Stimulated activated CD8-positive, alpha-beta memory T cell treated with anti-CD3 and anti-CD28 coated beads, Interleukin-12 subunit alpha, Interleukin-12 subunit beta, amount 100 ng/mL, for 24 hours (primary cell): Measurements from ENCODE around the gene QPCT.
"Not testable (repeated sequence)": the region's sequence is repeated elsewhere in the genome, so short reads cannot be mapped to it uniquely, and the experiment has no call there.

ENCODE experiments used
- DNase-seq: peaks from one replicate; pipeline ENCODE4 v3.0.0-alpha.2; 2020; ENCODE audit errors: extremely low read depth

QPCT gene

DNA sequence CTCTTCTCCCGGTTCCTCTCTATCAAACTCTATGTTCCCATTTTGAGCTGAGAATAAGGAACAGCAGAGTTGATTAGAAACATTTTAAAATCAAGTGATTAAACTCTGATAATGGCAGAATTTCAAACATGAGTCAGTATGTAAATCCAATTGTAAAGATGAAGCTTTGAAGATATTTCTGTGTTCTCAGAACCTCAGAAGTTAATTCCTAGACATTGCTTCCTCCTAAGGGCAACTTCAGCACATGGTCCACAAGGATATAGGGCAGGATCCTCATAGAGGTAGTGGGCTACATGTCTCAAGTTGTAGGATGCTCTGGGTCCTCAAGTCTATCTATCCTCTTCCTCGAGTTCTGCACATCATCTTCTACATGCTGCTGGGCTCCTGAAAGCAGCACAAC, 46.3 kb downstream of the QPCT start:
- no peak for DNase-seq

DNA sequence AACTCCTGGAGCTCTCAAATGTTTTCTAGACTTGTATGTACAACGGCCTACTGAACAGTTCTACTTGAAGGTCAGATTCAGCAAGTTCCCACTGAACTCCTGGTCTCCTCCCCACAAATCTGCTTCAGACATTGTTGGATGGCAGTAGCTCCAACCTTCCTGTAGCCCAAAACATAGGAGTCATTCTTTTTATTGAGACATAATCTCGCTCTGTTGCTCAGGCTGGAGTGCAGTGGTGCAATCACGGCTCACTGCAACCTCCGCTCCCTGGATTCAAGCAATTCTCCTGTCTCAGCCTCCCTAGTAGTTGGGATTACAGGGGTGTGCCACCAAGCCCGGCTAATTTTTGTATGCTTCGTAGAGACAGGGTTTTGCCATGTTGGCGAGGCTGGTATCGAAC, 47.3 kb downstream of the QPCT start:
- DNase-seq: no peak

DNA sequence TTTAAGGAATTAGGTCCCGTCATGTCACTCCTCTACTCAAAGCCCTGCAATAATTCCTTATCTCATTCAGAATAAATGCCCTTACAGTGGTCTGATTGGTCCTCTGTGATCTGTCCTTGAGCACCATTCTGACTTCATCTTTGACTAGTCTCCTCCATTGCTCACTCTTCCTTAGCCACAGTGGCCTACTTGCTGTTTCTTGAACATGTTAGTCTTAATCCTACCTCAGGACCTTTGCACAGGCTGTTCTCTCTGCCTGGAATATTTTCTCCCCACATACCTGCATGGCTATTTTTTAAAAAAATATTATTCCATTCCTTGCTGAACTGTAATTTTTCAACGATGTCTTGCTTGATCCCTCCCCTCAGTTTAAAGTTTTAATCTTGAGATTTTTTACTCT, 48.0 kb downstream of the QPCT start:
- no peak for DNase-seq

DNA sequence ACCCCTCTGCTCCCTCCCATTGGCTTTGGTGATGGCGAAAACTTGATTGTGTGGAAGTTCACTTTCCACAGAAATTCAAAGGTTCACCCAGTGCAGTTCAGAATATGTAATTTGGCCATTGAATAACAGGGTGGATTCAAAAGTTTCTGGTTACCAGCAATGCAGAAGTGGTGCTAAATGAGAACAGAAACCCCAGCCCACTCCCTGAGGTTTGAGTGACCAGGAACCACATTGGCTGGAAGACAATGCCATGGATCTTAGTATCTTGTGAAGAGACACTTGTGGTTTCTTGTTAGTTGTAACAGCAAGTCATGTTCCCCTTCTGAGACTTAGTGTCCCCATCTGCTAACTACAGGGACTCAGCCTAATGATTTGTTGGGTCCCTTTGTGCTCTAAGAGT, 49.8 kb downstream of the QPCT start:
- DNase-seq: no peak

DNA sequence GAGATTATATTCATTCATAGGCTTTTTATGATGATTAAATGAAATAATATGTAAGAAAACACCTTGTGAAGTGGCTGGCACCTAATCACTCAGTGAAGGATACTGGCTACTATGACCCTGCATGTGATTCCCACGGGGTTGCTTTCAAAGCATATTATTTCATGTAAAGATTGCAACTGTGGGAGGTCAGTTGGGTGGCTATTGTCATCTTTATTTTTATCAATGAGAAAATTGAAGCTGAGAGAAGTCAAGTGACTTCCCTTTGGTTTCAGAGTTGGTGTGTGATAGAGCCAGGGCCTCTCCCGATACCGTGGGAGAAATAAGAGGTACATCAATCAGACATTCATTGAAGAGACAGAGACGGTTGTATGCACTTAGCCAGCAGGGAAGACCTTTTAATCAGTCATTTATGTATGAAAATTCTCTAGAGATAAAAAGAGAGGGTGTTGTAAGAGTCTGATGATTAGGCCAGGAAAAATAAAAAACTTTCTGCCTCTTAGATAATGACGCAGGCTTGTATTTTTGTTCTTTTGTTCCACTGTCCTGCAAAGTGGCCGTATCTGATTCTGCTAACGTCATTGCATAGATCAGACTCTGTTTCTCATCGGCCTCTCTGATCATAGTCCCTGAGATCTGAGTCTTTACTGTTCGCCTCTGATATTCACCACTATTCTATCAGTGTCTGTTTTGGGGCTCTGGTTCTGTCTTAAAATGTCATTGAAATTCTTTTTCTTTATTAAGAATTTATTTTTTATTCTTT, 50.5 kb downstream of the QPCT start:
- no peak for DNase-seq

DNA sequence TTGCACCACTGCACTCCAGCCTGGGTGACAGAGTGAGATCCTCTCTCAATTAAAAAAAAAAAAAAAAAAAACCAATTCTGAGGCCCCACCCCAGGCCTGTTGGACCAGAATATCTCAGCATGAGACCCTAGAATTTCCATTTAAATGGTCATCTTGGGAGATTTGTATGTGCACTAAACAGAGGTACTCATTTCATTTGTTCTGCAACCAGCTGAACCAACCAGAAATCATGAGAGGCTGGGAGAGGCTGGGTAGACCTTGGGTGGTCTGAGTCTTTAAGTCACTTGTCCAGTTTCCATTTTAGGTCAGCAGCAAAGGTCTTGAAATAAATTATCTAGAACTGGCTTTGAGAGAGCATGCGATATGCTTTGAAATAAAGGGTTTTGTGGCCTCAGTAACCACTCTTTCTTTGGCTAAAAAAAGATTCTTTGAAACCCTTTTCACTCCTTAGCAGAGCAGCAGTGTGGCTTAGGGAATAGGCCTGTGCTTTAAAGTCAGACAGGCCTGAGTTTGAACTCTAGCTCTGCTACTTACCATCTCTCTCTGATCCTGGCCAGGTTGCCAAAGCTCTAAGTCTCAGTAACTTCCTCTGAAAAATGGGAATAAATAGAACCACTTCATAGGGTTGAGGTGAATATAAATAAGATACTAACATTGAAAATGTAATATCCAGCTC, 52.6 kb downstream of the QPCT start:
- no peak for DNase-seq

DNA sequence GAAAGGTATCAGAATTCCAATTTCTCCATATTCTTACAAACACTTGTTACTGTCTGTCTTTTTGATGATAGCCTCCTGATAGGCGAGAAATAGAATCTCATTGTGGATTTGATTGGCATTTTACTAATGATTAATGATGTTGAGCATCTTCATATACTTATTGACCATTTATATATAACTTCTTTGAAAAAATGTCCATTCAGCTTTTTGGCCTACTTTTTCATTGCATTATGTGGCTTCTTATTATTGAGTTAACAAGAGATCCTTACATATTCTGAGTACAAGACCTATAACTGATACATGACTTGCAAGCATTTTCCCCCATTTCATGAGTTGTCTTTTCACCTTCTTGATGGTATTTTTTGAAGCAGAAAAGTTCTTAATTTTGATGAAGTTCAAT, 54.6 kb downstream of the QPCT start:
- DNase-seq: no peak

DNA sequence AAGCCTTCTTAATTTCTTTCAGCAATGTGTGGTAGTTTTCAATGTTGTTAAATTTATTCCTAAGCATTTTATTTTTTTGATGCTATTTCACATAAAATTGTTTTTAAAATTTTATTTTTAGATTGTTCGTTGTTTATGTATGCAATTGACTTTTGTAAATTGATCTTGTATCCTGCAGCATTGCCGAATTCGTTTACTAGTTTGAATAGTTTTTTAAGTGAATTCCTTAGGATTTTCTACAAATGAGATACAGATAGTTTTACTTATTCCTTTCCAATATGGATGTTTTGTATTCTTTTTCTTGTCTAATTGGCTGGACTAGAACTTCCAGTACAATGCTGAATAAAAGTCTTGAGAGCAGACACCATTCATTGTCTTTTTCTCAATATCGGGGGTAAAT, 55.6 kb downstream of the QPCT start:
- DNase-seq: no peak

DNA sequence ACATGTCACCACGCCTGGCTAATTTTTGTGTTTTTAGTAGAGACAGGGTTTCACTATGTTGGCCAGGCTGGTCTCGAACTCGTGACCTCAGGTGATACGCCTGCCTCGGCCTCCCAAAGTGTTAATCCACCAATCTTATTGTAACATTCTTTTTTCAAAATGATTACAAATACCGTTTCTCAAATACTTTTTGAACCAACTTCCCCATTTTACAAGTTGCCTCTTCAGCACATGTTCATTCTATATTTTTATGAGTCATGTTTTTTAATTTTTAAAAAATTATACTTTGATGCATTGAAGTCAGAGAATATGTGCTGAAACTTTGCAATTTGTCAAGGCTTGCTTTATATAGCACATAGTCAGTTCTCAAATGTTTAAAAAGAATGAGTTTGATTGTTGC, 58.2 kb downstream of the QPCT start:
- DNase-seq: no peak

DNA sequence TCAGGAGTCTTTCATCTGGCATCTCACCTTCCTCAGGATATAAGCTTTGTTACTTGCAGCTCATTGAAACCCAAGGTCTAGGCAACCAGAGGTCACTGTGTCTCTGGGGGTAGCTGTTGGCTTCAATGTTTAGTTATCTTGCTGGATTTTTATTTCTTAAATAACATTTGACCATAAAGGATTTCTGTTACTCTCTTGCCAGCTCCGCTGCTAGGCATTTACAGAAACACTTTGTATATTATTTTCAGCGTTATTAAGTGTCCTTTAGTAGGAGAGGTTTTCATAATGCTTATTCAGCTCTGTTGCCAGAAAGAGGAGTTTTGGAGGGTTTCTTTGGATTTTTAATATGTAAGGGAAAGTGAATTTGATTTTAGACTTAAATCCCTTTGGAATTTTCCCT, 61.4 kb downstream of the QPCT start:
- DNase-seq: no peak

DNA sequence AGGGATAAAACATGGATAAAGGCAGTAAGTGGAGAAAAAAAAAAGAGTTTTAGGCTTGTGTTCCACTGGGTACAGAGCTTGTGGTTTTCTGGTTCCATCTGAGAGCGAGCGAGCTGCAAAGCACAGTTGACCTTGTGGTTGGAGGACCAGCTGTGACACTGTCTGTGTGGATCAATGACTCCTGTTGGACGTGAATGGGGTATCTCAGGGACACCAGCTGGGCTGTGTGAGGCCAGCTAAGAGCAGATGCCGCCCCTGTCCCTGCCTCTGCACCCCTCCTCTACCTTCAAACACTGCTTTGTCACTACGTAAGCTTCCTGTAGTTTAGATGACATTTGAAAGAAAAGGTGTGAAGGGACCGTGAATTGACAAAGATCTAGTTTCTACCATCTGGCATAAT, 67.8 kb downstream of the QPCT start:
- DNase-seq: no peak

DNA sequence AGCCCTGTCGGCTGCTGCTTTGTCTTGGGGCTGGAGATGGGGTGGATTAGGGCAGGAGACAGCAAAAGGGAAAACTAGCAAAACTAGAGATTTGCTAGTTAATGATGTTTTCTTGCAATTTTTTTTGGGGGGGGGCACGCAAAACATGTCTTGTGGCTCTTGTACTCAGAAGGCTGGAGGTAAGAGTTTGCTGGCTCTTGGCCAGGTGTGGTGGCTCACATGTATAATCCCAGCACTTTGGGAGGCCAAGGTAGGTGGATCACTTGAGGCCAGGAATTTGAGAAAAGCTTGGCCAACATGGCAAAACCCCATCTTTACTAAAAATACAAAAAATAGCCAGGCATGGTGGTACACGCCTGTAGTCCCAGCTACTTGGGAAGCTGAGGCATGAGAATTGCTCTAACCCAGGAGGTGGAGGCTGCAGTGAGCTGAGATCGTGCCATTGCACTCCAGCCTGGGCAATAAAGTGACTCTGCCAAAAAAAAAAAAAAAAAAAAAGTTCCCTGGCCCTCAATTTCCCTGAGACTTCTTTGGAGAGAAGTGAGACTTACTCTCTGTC, 69.6 kb downstream of the QPCT start:
- DNase-seq: not testable (repeated sequence)

DNA sequence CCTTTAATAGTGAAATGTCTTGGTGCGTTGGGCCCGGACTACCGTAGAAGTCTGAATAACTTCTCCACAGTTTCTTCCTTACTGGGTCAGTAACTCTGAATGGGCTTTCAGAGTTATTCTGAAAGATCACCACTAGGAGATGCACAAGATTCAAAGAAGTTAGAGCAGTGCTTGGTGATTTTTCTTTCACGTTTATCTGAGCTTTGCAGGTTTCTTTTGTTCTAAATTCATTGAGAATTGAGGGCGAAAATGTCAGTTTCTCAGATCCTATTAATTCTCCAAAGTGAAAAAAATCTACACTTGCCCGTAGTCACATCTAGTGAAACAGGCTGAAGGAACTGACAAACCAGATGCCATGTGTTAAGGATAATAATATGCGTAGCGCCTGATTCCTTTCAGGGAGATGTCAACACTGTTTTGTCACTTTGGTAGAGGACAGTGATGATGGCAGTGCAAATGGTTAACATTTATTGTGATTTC, 70.1 kb downstream of the QPCT start:
- no peak for DNase-seq

DNA sequence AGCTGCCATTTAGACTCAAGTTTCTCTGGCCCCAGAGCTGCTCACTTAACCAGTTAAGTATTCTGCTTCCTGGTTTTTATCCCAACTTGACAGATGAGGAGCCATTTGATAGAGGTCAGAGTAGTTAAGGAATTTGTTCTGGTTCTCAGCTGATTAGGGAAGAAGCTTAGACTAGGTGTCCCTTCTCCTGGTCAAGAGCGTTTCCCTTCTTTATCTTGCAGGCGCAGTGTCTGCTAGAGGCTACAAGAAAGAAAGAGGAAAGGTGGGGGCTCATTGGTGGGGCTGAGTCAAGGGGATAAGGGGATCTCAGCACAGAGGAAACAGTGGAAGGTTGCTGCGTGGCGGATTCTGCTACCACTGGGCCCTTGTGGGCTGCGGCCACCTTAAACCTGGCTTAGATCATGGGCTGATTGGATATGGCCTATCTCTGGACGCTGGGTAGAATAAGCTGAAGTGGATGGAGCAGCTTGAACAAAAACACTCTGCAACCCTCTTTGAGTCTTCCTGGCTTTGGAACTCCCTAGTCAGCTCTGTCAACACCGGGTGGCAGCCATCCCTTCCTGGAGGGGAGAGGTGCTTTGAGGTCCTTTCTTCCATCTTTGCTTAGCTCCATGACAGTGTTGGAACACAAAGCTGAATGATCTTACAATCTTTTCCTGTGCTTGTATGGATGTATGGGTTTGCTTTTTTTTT, 70.8 kb downstream of the QPCT start:
- no peak for DNase-seq

DNA sequence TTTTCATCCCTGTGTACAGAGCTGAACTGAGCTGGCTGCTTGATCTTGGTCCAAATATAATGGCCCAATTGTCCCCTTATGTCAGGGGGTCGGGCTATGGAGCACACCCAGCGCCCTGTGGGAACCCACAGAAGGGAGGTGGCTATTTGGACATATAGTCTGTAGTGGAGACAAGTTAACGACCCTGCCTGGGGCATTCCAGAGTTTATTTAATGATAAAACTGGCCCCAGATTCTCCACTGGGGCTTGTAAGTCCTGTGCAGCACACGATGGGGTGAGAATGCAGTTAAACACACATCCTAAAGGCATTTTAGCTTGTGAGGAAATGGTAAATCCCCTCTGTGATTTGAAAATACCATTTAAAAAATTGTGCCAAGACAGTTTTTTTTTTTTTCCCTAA, 72.9 kb downstream of the QPCT start:
- no peak for DNase-seq

DNA sequence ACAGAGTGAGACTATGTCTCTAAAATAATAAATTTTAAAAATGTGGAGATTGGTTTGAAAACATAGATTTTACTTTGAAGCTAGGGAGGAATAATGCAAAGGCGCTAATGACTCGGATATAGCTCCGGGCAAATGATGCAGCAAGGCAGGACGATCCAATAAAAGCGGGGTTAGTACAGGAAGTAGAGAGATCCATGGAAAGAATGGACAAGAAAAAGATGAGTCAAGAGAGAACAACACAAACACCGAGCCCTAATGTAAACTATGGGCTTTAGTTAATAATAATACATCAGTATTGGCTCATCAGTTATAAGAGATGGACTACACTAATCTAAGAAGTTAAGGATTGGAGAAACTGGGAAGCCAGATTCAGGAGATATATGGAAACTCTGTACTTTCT, 74.5 kb downstream of the QPCT start:
- DNase-seq: no peak

DNA sequence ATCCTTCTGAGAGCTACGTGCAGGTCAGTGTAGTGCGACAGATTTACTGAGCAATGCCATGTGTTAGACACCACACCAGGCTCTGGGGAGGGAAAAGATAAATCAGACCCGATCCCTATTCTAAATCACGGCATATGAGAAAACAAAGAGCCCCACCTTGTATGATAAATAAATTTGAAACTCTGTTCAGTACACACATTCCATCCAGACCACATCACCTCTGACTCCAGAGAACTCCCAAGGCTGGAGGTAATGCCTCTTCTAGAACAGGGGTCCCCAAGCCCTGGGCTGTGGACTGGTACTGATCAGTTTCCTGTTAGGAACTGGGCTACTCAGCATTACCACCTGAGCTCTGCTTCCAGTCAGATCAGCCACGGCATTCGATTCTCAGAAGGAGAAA, 77.3 kb downstream of the QPCT start:
- DNase-seq: no peak

DNA sequence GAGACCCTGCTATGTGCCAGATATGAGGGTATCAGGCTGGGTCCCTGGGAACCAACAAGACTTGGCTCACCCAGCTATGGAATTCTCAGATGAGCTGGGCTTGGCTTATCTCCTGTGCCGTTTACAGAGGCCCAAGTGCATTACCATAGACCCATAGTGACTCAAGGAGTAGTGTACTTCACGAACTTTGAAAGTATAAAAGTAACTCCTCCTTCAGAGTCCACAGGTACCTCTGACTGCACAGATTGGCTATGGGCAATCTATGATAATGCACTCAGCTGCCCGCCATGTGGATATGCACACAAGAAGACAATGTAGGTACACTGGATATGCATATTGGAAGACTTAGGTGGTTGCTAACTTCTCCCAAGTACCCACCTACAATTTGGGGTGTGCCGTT, 78.4 kb downstream of the QPCT start:
- DNase-seq: no peak
